H1 (cell line): Measurements from ENCODE around the gene NDRG4. TPM values are rescaled to one million over a fixed set of nuclear protein-coding genes. Genes with fewer than 3 reads are reported as not detected.

Experiments
- CTCF ChIA-PET: fragments of 300-600 bp; sonication (Branson Sonifier 250); formaldehyde crosslinking; loops from one replicate; lab custom pipeline; 2021; ENCODE audit not compliant: partially characterized antibody; lab: Charles Lee
- POLR2A ChIA-PET: fragments of 300-600 bp; sonication (Branson Sonifier 250); formaldehyde crosslinking; loops from one replicate; lab custom pipeline; 2021; ENCODE audit warnings: inconsistent platforms; ENCODE audit not compliant: partially characterized antibody; lab: Charles Lee
- DNase-seq, 2 experiments: peaks; one replicate each; pipeline versions ENCODE4 v3.0.0 to v3.0.0-alpha.2; 2010 to 2022; ENCODE audit warnings: low spot score in 2 of 2, low read depth in 1 of 2, mixed read lengths in 1 of 2
- FAIRE-seq: peaks from 2 replicates; lab custom pipeline; 2011; peaks lifted over from hg19 to GRCh38; lab: Jason Lieb, UNC
- H2AFZ ChIP-seq: 2 replicates; pipeline ENCODE4 v1.8.1; 2012; ENCODE audit warnings: low read length, inconsistent platforms
- H2AK5ac ChIP-seq: 2 replicates; pipeline ENCODE4 v1.6.1; 2013; ENCODE audit warnings: low read depth, low read length
- H2BK120ac ChIP-seq: replicated peaks from 2 replicates; pipeline ENCODE3; 2013; ENCODE audit warnings: low read depth, low read length, inconsistent platforms
- H2BK12ac ChIP-seq: 2 replicates; pipeline ENCODE4 v1.6.1; 2013; ENCODE audit warnings: low read depth, low read length
- H2BK15ac ChIP-seq: 2 replicates; pipeline ENCODE4 v1.6.1; 2013; ENCODE audit warnings: low read length
- H2BK20ac ChIP-seq: 2 replicates; pipeline ENCODE4 v1.6.1; 2013; ENCODE audit warnings: low read length
- H2BK5ac ChIP-seq: 2 replicates; pipeline ENCODE4 v1.6.1; 2013; ENCODE audit warnings: low read depth, low read length
- H3K14ac ChIP-seq: 2 replicates; pipeline ENCODE4 v1.6.1; 2013; ENCODE audit warnings: inconsistent platforms; ENCODE audit not compliant: insufficient read length
- H3K18ac ChIP-seq: 2 replicates; pipeline ENCODE4 v1.6.1; 2013; ENCODE audit warnings: low read length; ENCODE audit errors: extremely low read depth
- H3K23ac ChIP-seq: 2 replicates; pipeline ENCODE4 v1.6.1; 2013; ENCODE audit warnings: inconsistent platforms; ENCODE audit not compliant: insufficient read length
- H3K23me2 ChIP-seq: 2 replicates; pipeline ENCODE4 v1.6.1; 2013; ENCODE audit warnings: low read depth, low read length
- H3K27ac ChIP-seq: 2 replicates; pipeline ENCODE4 v1.6.1; 2011; ENCODE audit warnings: low read depth, low read length, inconsistent platforms
- H3K27me3 ChIP-seq, 4 experiments: replicated peaks in 1 of 4; 1 replicate in 1 of 4; 2 replicates in 3 of 4; pipeline versions ENCODE4 v1.6.1 to v1.8.1; 2011 to 2013; ENCODE audit warnings: low read length in 3 of 4, mild to moderate bottlenecking in 3 of 4, inconsistent platforms in 2 of 4, mixed read lengths in 2 of 4, moderate library complexity in 1 of 4; ENCODE audit not compliant: control insufficient read depth in 3 of 4, insufficient read depth in 3 of 4; ENCODE audit errors: extremely low read depth in 1 of 4
- H3K36me3 ChIP-seq, 4 experiments: 2 replicates each; pipeline versions ENCODE4 v1.6.1 to v1.8.1; 2011 to 2013; ENCODE audit warnings: mild to moderate bottlenecking in 4 of 4, low read length in 3 of 4, moderate library complexity in 2 of 4, control low read depth in 1 of 4, inconsistent platforms in 1 of 4; ENCODE audit not compliant: insufficient read depth in 4 of 4, control insufficient read depth in 2 of 4
- H3K4ac ChIP-seq: replicated peaks from 2 replicates; pipeline ENCODE3; 2013; ENCODE audit warnings: low read length, low read depth, mixed read lengths, inconsistent platforms; ENCODE audit not compliant: insufficient read length
- H3K4me1 ChIP-seq, 4 experiments: replicated peaks in 1 of 4; 1 replicate in 1 of 4; 2 replicates in 3 of 4; pipeline versions ENCODE4 v1.6.1 to v1.8.1; 2011 to 2013; ENCODE audit warnings: low read length in 3 of 4, inconsistent platforms in 2 of 4, mixed read lengths in 1 of 4; ENCODE audit not compliant: insufficient read depth in 4 of 4, control insufficient read depth in 3 of 4
- H3K4me2 ChIP-seq, 2 experiments: 2 replicates each; pipeline versions ENCODE4 v1.6.1 to v1.8.1; 2011 to 2013; ENCODE audit warnings: low read depth in 2 of 2, low read length in 2 of 2, control low read depth in 1 of 2, inconsistent platforms in 1 of 2, mild to moderate bottlenecking in 1 of 2; ENCODE audit not compliant: insufficient read depth in 1 of 2
- H3K4me3 ChIP-seq, 4 experiments: fragments of 200-600, 300-600 bp in 1 of 4; sonication (generic), shearing (Covaris generic), sonication (Bioruptor Twin) in 1 of 4; 2 replicates each; pipeline versions ENCODE4 v1.5.1 to v1.8.1; 2011 to 2016; ENCODE audit warnings: low read length in 4 of 4, low read depth in 3 of 4, control low read depth in 2 of 4, inconsistent platforms in 2 of 4, mild to moderate bottlenecking in 2 of 4, mixed read lengths in 1 of 4, moderate library complexity in 1 of 4; ENCODE audit not compliant: insufficient read depth in 2 of 4; ENCODE audit errors: extremely low read depth in 1 of 4
- H3K56ac ChIP-seq: replicated peaks from 2 replicates; pipeline ENCODE3; 2013; ENCODE audit warnings: low read depth, mild to moderate bottlenecking, mixed read lengths, low read length, inconsistent platforms; ENCODE audit not compliant: insufficient read length
- H3K79me1 ChIP-seq: 2 replicates; pipeline ENCODE4 v1.6.1; 2013; ENCODE audit warnings: low read depth, low read length, control low read depth
- H3K79me2 ChIP-seq, 2 experiments: 2 replicates each; pipeline versions ENCODE4 v1.6.1 to v1.8.1; 2012 to 2013; ENCODE audit warnings: low read length in 2 of 2, mild to moderate bottlenecking in 2 of 2, inconsistent platforms in 1 of 2; ENCODE audit not compliant: insufficient read depth in 2 of 2, control insufficient read depth in 1 of 2
- H3K9ac ChIP-seq, 4 experiments: replicated peaks in 1 of 4; 1 replicate in 1 of 4; 2 replicates in 3 of 4; pipeline versions ENCODE4 v1.6.1 to v1.8.1; 2011 to 2013; ENCODE audit warnings: low read depth in 3 of 4, low read length in 3 of 4, control low read depth in 2 of 4, mild to moderate bottlenecking in 2 of 4, moderate library complexity in 2 of 4, inconsistent platforms in 1 of 4; ENCODE audit errors: extremely low read depth in 1 of 4
- H3K9me3 ChIP-seq, 2 experiments: 2 replicates each; pipeline versions ENCODE4 v1.6.1 to v1.8.1; 2012 to 2013; ENCODE audit warnings: mild to moderate bottlenecking in 2 of 2, moderate library complexity in 2 of 2, control low read depth in 1 of 2, inconsistent platforms in 1 of 2, low read depth in 1 of 2, low read length in 1 of 2, mixed read lengths in 1 of 2; ENCODE audit not compliant: insufficient read depth in 2 of 2
- H4K20me1 ChIP-seq, 2 experiments: replicated peaks in 1 of 2; 2 replicates each; pipeline versions ENCODE3 to v1.8.1; 2011 to 2013; ENCODE audit warnings: inconsistent platforms in 2 of 2, low read length in 2 of 2, mild to moderate bottlenecking in 1 of 2; ENCODE audit not compliant: insufficient read depth in 2 of 2, control insufficient read depth in 1 of 2
- H4K5ac ChIP-seq: 2 replicates; pipeline ENCODE4 v1.6.1; 2013; ENCODE audit warnings: low read length, low read depth, mixed read lengths, inconsistent platforms; ENCODE audit not compliant: insufficient read length
- H4K8ac ChIP-seq: 2 replicates; pipeline ENCODE4 v1.8.0; 2013; ENCODE audit warnings: mild to moderate bottlenecking, moderate library complexity, low read length, inconsistent platforms; ENCODE audit not compliant: insufficient read depth; ENCODE audit errors: extremely low read depth
- H4K91ac ChIP-seq: replicated peaks from 2 replicates; pipeline ENCODE3; 2013; ENCODE audit warnings: low read length, mixed read lengths, inconsistent platforms; ENCODE audit not compliant: insufficient read length
- EZH2 ChIP-seq: fragments of 200-600 bp; sonication (generic); IDR thresholded peaks from 2 replicates; pipeline ENCODE4 v1.7.1; 2012; ENCODE audit warnings: low read depth, mild to moderate bottlenecking, moderate library complexity, low read length, inconsistent platforms; ENCODE audit not compliant: severe bottlenecking
- HDAC2 ChIP-seq, 2 experiments: fragments of 300-600 bp in 1 of 2; sonication (generic) in 1 of 2; IDR thresholded peaks; 2 replicates each; pipeline ENCODE4 v1.6.1; 2011 to 2012; ENCODE audit warnings: low read depth in 2 of 2, low read length in 2 of 2, mild to moderate bottlenecking in 2 of 2, moderate library complexity in 2 of 2, borderline replicate concordance in 1 of 2, inconsistent platforms in 1 of 2
- JUN ChIP-seq: IDR thresholded peaks from 2 replicates; pipeline ENCODE4 v1.6.1; 2011; ENCODE audit warnings: low read depth, mild to moderate bottlenecking, improper control_type of control experiment, low read length
- KDM4A ChIP-seq: IDR thresholded peaks from one replicate; pipeline ENCODE4 v1.7.1; 2012; ENCODE audit warnings: low read depth, mild to moderate bottlenecking, moderate library complexity, low read length, inconsistent platforms; ENCODE audit not compliant: severe bottlenecking
- RAD21 ChIP-seq, 2 experiments: IDR thresholded peaks in 1 of 2; conservative IDR thresholded peaks in 1 of 2; 2 replicates each; pipeline ENCODE4 v1.6.1; 2011; ENCODE audit warnings: low read depth in 2 of 2, low read length in 2 of 2, improper control_type of control experiment in 1 of 2, inconsistent platforms in 1 of 2, mild to moderate bottlenecking in 1 of 2, moderate library complexity in 1 of 2
- RFX5 ChIP-seq: IDR thresholded peaks from 2 replicates; pipeline ENCODE4 v1.6.1; 2011; ENCODE audit warnings: low read depth, low read length, improper control_type of control experiment, borderline replicate concordance
- SP1 ChIP-seq: IDR thresholded peaks from 2 replicates; pipeline ENCODE4 v1.6.1; 2011; ENCODE audit warnings: low read depth, low read length
- SRF ChIP-seq: IDR thresholded peaks from 2 replicates; pipeline ENCODE4 v1.6.1; 2011; ENCODE audit warnings: mild to moderate bottlenecking, low read depth, low read length, moderate library complexity
- TAF1 ChIP-seq: IDR thresholded peaks from 2 replicates; pipeline ENCODE4 v1.6.1; 2011; ENCODE audit warnings: mild to moderate bottlenecking, low read depth, low read length
- TAF7 ChIP-seq: optimal IDR thresholded peaks from 2 replicates; pipeline ENCODE3; 2011; ENCODE audit warnings: low read depth, mild to moderate bottlenecking, inconsistent platforms, low read length, moderate library complexity, borderline replicate concordance
- WGBS, 2 experiments: shearing (Covaris generic) in 1 of 2; methylation state at CpG; one replicate each; pipeline versions ENCODE4 v1.1.6 to v1.1.7; 2013 to 2015; ENCODE audit warnings: low lambda C conversion rate in 2 of 2, mixed read lengths in 2 of 2, inconsistent platforms in 1 of 2, low coverage in 1 of 2, missing lambda C conversion rate in 1 of 2; ENCODE audit not compliant: insufficient replicate concordance in 2 of 2, insufficient coverage in 1 of 2, insufficient read length in 1 of 2; ENCODE audit errors: extremely low coverage in 1 of 2, missing lambda C conversion rate in 1 of 2; 5-methylcytosine and 5-hydroxymethylcytosine counted together
- polyA plus RNA-seq, 7 experiments: library from polyadenylated mRNA; depleted of rRNA in 3 of 7; stranded (reverse) in 5 of 7; unstranded in 2 of 7; fragments of >200 nt in 5 of 7; fragments of 200-250 nt in 2 of 7; gene quantifications; 1 replicate in 5 of 7; 2 replicates in 1 of 7; 4 replicates in 1 of 7; pipeline versions ENCODE4 v1.2.1 to v1.2.3, GENCODE V29; 2011 to 2013; ENCODE audit warnings: missing spikeins in 2 of 7, mixed read lengths in 2 of 7
- total RNA-seq: library from RNA; stranded (reverse); fragmentation: NEBNext Ultra II Directional; extraction: Animal tissue kit (Norgen Biotek cat#: 25700); gene quantifications from 2 replicates; pipeline ENCODE4 v1.2.1, GENCODE V29; 2021
- TF ChIP-seq, protein P1 (sequence below): IDR thresholded peaks from 2 replicates; pipeline ENCODE4 v1.6.1; 2011; ENCODE audit warnings: low read depth, mild to moderate bottlenecking, low read length; ENCODE audit not compliant: insufficient read depth

The NDRG4 gene
- total and polyA plus RNA-seq, 2 of the 8 experiments (the other 6 are each of a cell fraction or from before 2014, with no cell fraction given) = 20.8 to 30.9 TPM

DNA sequence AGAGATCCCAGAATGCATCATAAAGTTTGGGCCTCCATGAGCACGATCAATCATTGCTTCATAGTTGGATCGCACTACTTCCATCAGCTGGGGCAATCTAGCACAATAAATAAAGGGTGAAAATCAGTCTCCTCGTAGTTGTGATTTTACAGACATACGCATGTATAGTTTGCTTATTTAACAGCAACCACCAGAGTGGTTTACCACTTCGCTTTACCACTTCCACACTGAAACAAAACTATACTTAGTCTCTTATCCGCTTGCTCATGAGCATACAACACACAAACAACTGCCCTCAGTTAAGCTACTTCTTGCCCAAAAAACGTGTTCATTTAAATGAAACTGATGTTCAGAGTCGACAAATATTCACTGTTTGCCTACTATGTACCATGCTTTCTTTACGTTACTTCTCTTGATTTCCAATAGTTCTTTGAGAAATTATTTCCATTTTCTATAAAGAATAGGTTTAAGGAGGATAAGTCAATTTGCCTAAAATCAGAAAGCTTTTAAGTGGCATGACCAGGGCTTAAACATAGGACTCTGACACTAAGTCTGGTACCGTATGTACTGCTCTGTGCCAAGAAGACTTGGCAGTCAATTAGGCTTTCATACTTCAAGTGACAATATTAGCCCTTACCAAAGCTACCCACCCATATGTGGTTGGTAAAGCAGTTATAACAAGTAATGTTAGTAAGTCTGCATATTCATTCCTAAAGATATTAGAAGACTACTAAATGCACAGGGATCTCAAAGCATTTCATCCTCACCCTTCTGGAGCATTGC lies 37.4 kb downstream of the NDRG4 start:
- H3K27me3 ChIP-seq = no peaks in the 10 kb centered on the region
- no peak for FAIRE-seq
- CTCF ChIA-PET = interaction anchor here (0.5 to 1.4 kb wide), 5 partner anchors 9 to 115 kb away, joined by 3 to 4 read pairs (median 3); no protein-coding TSS in a partner anchor
- TF ChIP-seq HDAC2 (IDR thresholded peaks at IDR 0.05; ENCODE audit: borderline replicate concordance in 1 of 2, low read depth in 2 of 2, low read length in 2 of 2) (no peak), KDM4A (no peak), JUN (no peak), EZH2 (no peak), SRF (no peak), RAD21 (IDR thresholded peaks at IDR 0.05 in 1 of 2, conservative IDR thresholded peaks at IDR 0.05 in 1 of 2; ENCODE audit: low read depth in 2 of 2, low read length in 2 of 2) (no peak), TAF1 (no peak), SP1 (no peak), RFX5 (no peak), TAF7 (no peak)
- TF ChIP-seq, protein P1, sequence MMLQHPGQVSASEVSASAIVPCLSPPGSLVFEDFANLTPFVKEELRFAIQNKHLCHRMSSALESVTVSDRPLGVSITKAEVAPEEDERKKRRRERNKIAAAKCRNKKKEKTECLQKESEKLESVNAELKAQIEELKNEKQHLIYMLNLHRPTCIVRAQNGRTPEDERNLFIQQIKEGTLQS = no peak

More for the DNA sequence above, 37.4 kb downstream of the NDRG4 start:
- H2BK15ac ChIP-seq = no peak overlapping the region
- no peak overlapping the region for H2AFZ ChIP-seq
- H4K8ac ChIP-seq = peak overlapping the region; percentile 12; the same call in 1 of the 2 replicates
- H4K91ac ChIP-seq = no peak overlapping the region
- POLR2A ChIA-PET = interaction anchor here (0.8 to 1.5 kb wide), 2 partner anchors 30 to 51 kb away, joined by 3 read pairs; no protein-coding TSS in a partner anchor
- no peak for DNase-seq
- no peak overlapping the region for H3K14ac ChIP-seq
- no peak overlapping the region for H3K4me2 ChIP-seq
- H2BK20ac ChIP-seq = no peak overlapping the region
- H3K56ac ChIP-seq = no peak overlapping the region
- H2AK5ac ChIP-seq = no peak overlapping the region
- no peaks in the 10 kb centered on the region; the same call in 1 of the 2 replicates for H3K79me1 ChIP-seq
- H4K20me1 ChIP-seq = peaks cover 0 to 8% of the 10 kb centered on the region in 2 experiments
- no peaks in the 10 kb centered on the region for H3K4me1 ChIP-seq
- H3K4ac ChIP-seq = no peak overlapping the region
- no peak overlapping the region for H3K4me3 ChIP-seq
- H2BK12ac ChIP-seq = no peak overlapping the region
- no peaks in the 10 kb centered on the region for H3K79me2 ChIP-seq
- H2BK120ac ChIP-seq = no peak overlapping the region
- H3K9me3 ChIP-seq = no peaks in the 10 kb centered on the region
- no peak overlapping the region for H3K18ac ChIP-seq
- peaks cover 56 to 94% (median 85%) of the 10 kb centered on the region in 4 experiments for H3K36me3 ChIP-seq
- no peak overlapping the region for H2BK5ac ChIP-seq
- H3K23ac ChIP-seq = no peak overlapping the region
- no peaks in the 10 kb centered on the region for H3K23me2 ChIP-seq
- 86% methylated on average over 10 of the region's 10 CpGs; no CpG with 5 or more reads in 1 of the 2 experiments for WGBS, 2 experiments
- H3K9ac ChIP-seq = no peak overlapping the region
- H3K27ac ChIP-seq = no peak overlapping the region
- no peak overlapping the region for H4K5ac ChIP-seq
